HPDE6-E6E7 (cell line): ENCODE data around the gene RXRA.
"Not testable (repeated sequence)": the region's sequence is repeated elsewhere in the genome, so short reads cannot be mapped to it uniquely, and the experiment has no call there.

Experiments used
- DNase-seq: peaks from one replicate; pipeline ENCODE4 v3.0.0; 2011; ENCODE audit warnings: missing footprints; ENCODE audit errors: extremely low spot score

RXRA gene

GRCh38 chr9:134293611-134294152 is 32.6 kb upstream of the RXRA start:
- no peak for DNase-seq

GRCh38 chr9:134294153-134295071 is 31.8 kb upstream of the RXRA start:
- no peak for DNase-seq

GRCh38 chr9:134295101-134295745 is 31.0 kb upstream of the RXRA start:
- DNase-seq, result no peak

GRCh38 chr9:134295746-134296250 is 30.5 kb upstream of the RXRA start:
- no peak for DNase-seq

GRCh38 chr9:134296301-134297082 is 29.8 kb upstream of the RXRA start:
- no peak for DNase-seq

GRCh38 chr9:134297083-134297410 is 29.2 kb upstream of the RXRA start:
- no peak for DNase-seq

- no peak for DNase-seq
Observed at GRCh38 chr9:134297576-134297975, 28.7 kb upstream of the RXRA start.

- no peak for DNase-seq
Observed at GRCh38 chr9:134298000-134298399, 28.3 kb upstream of the RXRA start.

GRCh38 chr9:134299068-134299467 is 27.2 kb upstream of the RXRA start:
- DNase-seq, result no peak

- no peak for DNase-seq
Observed at GRCh38 chr9:134299883-134300282, 26.4 kb upstream of the RXRA start.

GRCh38 chr9:134301387-134302129 is 24.7 kb upstream of the RXRA start:
- DNase-seq, result peak; percentile 29

- DNase-seq, result no peak
Observed at GRCh38 chr9:134302130-134302817, 24.0 kb upstream of the RXRA start.

- no peak for DNase-seq
Observed at GRCh38 chr9:134303601-134304000, 22.7 kb upstream of the RXRA start.

GRCh38 chr9:134304261-134304660 is 22.0 kb upstream of the RXRA start:
- DNase-seq, result no peak

GRCh38 chr9:134304690-134305089 is 21.6 kb upstream of the RXRA start:
- no peak for DNase-seq

GRCh38 chr9:134305533-134305932 is 20.7 kb upstream of the RXRA start:
- no peak for DNase-seq

- DNase-seq, result not testable (repeated sequence)
Observed at GRCh38 chr9:134306042-134306441, 20.2 kb upstream of the RXRA start.

- DNase-seq, result no peak
Observed at GRCh38 chr9:134306636-134307600, 19.3 kb upstream of the RXRA start.
